ENCODE measurements around the gene EYA3. TPM values are rescaled to one million over a fixed set of nuclear protein-coding genes. Genes with fewer than 3 reads are reported as not detected.

EYA3 gene
- total and polyA plus RNA-seq, 2 of the 8 experiments (the other 6 are each of a cell fraction or from before 2014, with no cell fraction given): 15.0 to 33.9 TPM

DNA sequence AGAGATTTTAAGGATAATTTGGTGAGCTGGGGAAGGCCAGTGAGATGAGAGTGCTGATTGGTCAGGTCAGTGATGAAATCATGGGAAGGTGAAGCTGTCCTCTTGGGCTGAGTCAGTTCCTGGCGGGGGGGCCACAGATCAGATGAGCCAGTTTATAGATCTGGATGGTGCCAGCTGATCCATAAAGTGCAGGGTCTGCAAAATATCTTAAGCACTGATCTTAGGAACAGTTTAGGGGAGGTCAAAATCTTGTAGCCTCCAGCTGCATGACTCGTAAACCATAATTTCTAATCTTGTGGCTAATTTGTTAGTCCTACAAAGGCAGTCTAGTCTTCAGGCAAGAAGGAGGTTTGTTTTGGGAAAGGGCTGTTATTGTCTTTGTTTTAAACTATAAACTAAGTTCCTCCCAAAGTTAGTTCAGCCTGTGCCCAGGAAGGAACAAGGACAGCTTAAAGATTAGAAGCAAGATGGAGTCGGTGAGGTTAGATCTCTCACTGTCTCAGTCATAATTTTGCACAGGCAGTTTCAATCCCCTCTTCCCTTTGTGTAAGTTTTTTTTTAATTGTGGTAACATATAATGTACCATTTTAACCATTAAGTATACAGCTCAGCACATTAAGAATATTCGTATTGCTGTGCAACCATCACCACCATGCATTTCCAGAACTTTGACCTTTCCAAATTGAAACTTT, 48.7 kb upstream of the EYA3 start (continued):
- no peak for TF ChIP-seq ZNF274 (IDR thresholded peaks at IDR 0.05; ENCODE audit: borderline replicate concordance, extremely low read depth, low read length)
- no peak for TF ChIP-seq GTF2F1 (IDR thresholded peaks at IDR 0.05; ENCODE audit: borderline replicate concordance, low read depth, low read length)
- TF ChIP-seq SAP30 (IDR thresholded peaks at IDR 0.05; ENCODE audit: insufficient read depth, insufficient replicate concordance, low read length): no peak
- no peak for TF ChIP-seq CREB1 (IDR thresholded peaks at IDR 0.05)

All from H1 (cell line).